MM.1S (cell line): ENCODE measurements around the gene DDAH1.

Source experiments
- CTCF ChIP-seq: fragments of 300-600 bp; sonication (generic); IDR thresholded peaks from 2 replicates; pipeline ENCODE4 v1.5.1; 2016; ENCODE audit warnings: antibody characterized with exemption, low read length, mixed read lengths
- EZH2 ChIP-seq: fragments of 300-600 bp; sonication (generic); optimal IDR thresholded peaks from 2 replicates; pipeline ENCODE3; 2017; ENCODE audit warnings: low read depth, mild to moderate bottlenecking, antibody characterized with exemption, low read length, mixed read lengths
- EZH2phosphoT487 ChIP-seq: fragments of 300-600 bp; sonication (generic); IDR thresholded peaks from 2 replicates; pipeline ENCODE4 v1.6.1; 2018; ENCODE audit warnings: antibody characterized with exemption, low read length

DNA sequence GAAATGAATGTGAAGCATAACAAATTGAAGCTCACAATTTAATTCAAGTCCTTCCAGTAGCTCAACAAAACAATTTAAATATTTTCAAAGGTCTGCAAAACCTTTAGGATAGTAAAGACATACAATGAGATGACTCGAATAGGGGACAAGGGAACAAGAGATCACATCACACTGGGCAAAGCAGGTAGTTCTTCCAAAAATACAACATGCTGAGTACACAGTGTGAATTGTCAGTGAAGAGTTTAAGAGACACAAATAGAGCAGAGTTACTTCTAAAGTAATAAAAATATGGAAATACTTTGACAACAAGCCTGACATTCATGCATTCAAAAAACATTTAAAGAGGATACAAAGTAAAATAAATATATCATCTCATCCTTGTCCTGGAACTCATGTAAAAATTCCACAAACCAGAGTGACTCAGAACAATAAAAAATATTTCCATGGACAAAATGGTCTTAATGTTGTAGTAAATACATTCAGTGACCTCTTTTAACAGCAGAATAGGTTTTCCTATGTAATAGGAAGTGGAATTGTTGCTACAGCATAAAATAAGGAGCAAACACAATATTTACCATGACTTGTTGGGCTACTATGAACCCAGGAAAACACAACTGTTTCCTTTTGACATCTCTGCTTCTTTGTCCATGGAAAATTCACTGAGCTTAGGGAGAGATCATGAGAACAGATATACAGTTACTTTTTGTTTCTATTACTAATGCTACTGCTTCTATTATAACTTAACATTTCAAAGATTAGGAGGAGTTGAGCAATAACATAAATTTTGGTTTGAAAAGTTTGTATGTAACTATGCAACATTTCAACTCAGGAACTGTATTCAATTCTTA, 104.9 kb downstream of the DDAH1 start:
- no peak for TF ChIP-seq CTCF
- no peak for TF ChIP-seq EZH2phosphoT487
- no peak for TF ChIP-seq EZH2
